ENCODE measurements around the gene NHP2. TPM values are rescaled to one million over a fixed set of nuclear protein-coding genes. Genes with fewer than 3 reads are reported as not detected.
A peak's percentile ranks its signal among the peaks of the same experiment; 100 is the strongest.

NHP2 gene
- total and polyA plus RNA-seq, 5 donors = 62.3 to 123 (median 87.0) TPM

DNA sequence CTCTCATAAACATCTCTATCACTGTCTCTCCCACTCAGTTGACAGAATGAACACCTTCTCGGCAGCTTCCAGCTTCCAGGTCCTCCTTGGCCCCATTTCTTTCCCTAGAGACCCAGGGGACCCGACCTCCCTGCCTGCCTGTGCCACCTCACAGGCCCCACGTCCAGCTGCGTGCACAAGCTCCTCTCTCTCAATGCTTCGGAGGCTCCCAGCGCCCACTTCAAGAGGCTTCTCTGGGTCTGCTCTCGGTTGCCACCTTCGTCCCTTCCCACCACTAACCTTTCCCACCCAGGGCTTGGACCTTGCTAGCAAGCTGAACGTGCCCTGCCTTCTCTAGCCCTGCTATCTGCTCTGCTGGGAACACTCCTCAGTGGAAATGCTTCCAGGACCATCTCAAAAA lies 43.2 kb downstream of the NHP2 start:
- WGBS = 86% methylated on average over 9 of the region's 9 CpGs
- H3K27ac ChIP-seq (ENCODE audit: low read length) = no peak overlapping the region
- no peaks in the 10 kb centered on the region for H3K4me1 ChIP-seq (ENCODE audit: control insufficient read depth, insufficient read depth, low read length)
- no peak overlapping the region for H3K4me3 ChIP-seq (ENCODE audit: low read length)
- intact Hi-C loops (cut with DNase I) = no loop called here
- no peaks in the 10 kb centered on the region for H3K27me3 ChIP-seq (ENCODE audit: control insufficient read depth, insufficient read depth)
- no peaks in the 10 kb centered on the region for H3K9me3 ChIP-seq (ENCODE audit: control insufficient read depth, low read length)
- DNase-seq (no peak), ATAC-seq (no peak)

GRCh38 chr5:178108966-178109365 lies 44.7 kb downstream of the NHP2 start:
- H3K4me3 ChIP-seq (ENCODE audit: low read length) = no peak overlapping the region
- H3K27ac ChIP-seq (ENCODE audit: low read length) = no peak overlapping the region
- DNase-seq (peak in 2 of 3 donors; percentile 43 to 68), ATAC-seq (peak in 1 of 2 donors; percentile 25)
- no peaks in the 10 kb centered on the region for H3K27me3 ChIP-seq (ENCODE audit: control insufficient read depth, insufficient read depth)
- H3K4me1 ChIP-seq (ENCODE audit: control insufficient read depth, insufficient read depth, low read length) = no peaks in the 10 kb centered on the region
- intact Hi-C loops (cut with DNase I) = no loop called here
- no peaks in the 10 kb centered on the region for H3K9me3 ChIP-seq (ENCODE audit: control insufficient read depth, low read length)

GRCh38 chr5:178108446-178108845 lies 45.2 kb downstream of the NHP2 start:
- DNase-seq (peak in 1 of 3 donors; percentile 21), ATAC-seq (no peak)
- no peak overlapping the region for H3K27ac ChIP-seq (ENCODE audit: low read length)
- H3K4me1 ChIP-seq (ENCODE audit: control insufficient read depth, insufficient read depth, low read length) = no peaks in the 10 kb centered on the region
- no peak overlapping the region for H3K4me3 ChIP-seq (ENCODE audit: low read length)
- intact Hi-C loops (cut with DNase I) = no loop called here
- H3K9me3 ChIP-seq (ENCODE audit: control insufficient read depth, low read length) = no peaks in the 10 kb centered on the region
- H3K27me3 ChIP-seq (ENCODE audit: control insufficient read depth, insufficient read depth) = no peaks in the 10 kb centered on the region
- WGBS = 89% methylated on average over 7 of the region's 7 CpGs

GRCh38 chr5:178107756-178108310 lies 45.9 kb downstream of the NHP2 start:
- intact Hi-C loops (cut with DNase I) = no loop called here
- no peak overlapping the region for H3K27ac ChIP-seq (ENCODE audit: low read length)
- H3K27me3 ChIP-seq (ENCODE audit: control insufficient read depth, insufficient read depth) = no peaks in the 10 kb centered on the region
- DNase-seq (peak in 2 of 3 donors; percentile 5 to 16), ATAC-seq (no peak)
- H3K4me1 ChIP-seq (ENCODE audit: control insufficient read depth, insufficient read depth, low read length) = no peaks in the 10 kb centered on the region
- H3K9me3 ChIP-seq (ENCODE audit: control insufficient read depth, low read length) = no peaks in the 10 kb centered on the region
- no peak overlapping the region for H3K4me3 ChIP-seq (ENCODE audit: low read length)
- 48% methylated on average over 5 of the region's 5 CpGs for WGBS

GRCh38 chr5:178106556-178107239 lies 47.0 kb downstream of the NHP2 start:
- ATAC-seq = no peak
- H3K4me3 ChIP-seq (ENCODE audit: low read length) = no peak overlapping the region
- intact Hi-C loops (cut with DNase I) = no loop called here
- no peaks in the 10 kb centered on the region for H3K4me1 ChIP-seq (ENCODE audit: control insufficient read depth, insufficient read depth, low read length)
- H3K9me3 ChIP-seq (ENCODE audit: control insufficient read depth, low read length) = no peaks in the 10 kb centered on the region
- H3K27me3 ChIP-seq (ENCODE audit: control insufficient read depth, insufficient read depth) = no peaks in the 10 kb centered on the region
- no peak overlapping the region for H3K27ac ChIP-seq (ENCODE audit: low read length)
- DNase-seq = peak in 1 of 3 donors; percentile 13
- WGBS = 83% methylated on average over 13 of the region's 13 CpGs

- ATAC-seq (no peak), DNase-seq (no peak)
- Histone ChIP-seq H3K4me1 (ENCODE audit: control insufficient read depth, insufficient read depth, low read length) (no peaks in the 10 kb centered on the region), H3K9me3 (ENCODE audit: control insufficient read depth, low read length) (no peaks in the 10 kb centered on the region), H3K4me3 (ENCODE audit: low read length) (no peak overlapping the region), H3K27ac (ENCODE audit: low read length) (no peak overlapping the region), H3K27me3 (ENCODE audit: control insufficient read depth, insufficient read depth) (no peaks in the 10 kb centered on the region)
- 69% methylated on average over 4 of the region's 4 CpGs for WGBS
- intact Hi-C loops (cut with DNase I) = no loop called here
Observed at GRCh38 chr5:178106086-178106485, 47.6 kb downstream of the NHP2 start.

DNA sequence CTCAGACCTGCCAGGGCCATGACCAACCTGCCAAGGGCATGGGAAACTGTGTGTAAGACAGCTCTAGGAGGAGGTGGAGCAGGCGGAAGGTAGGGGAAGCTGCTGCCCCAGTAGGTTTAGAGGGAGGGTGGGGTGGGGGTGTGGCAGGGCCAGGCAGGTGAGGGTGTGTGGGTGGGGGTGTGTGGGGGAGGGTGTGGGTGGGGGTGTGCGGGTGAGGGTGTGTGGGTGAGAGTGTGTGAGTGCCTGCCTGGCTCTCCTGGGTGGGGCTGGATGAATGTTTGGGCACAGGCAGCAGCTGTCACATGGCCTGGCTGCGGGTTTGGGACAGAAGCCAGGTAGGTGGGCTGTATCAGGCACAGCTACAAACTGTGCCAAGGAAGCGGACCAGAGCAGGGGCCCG lies 49.2 kb downstream of the NHP2 start:
- Histone ChIP-seq H3K27ac (ENCODE audit: low read length) (no peak overlapping the region), H3K4me3 (ENCODE audit: low read length) (no peak overlapping the region), H3K9me3 (ENCODE audit: control insufficient read depth, low read length) (no peaks in the 10 kb centered on the region), H3K27me3 (ENCODE audit: control insufficient read depth, insufficient read depth) (no peaks in the 10 kb centered on the region), H3K4me1 (ENCODE audit: control insufficient read depth, insufficient read depth, low read length) (no peaks in the 10 kb centered on the region)
- 51% methylated on average over 5 of the region's 5 CpGs for WGBS
- intact Hi-C loops (cut with DNase I) = no loop called here
- DNase-seq (no peak), ATAC-seq (no peak)

- H3K4me1 ChIP-seq (ENCODE audit: control insufficient read depth, insufficient read depth, low read length) = no peaks in the 10 kb centered on the region
- intact Hi-C loops (cut with DNase I) = no loop called here
- H3K27me3 ChIP-seq (ENCODE audit: control insufficient read depth, insufficient read depth) = no peaks in the 10 kb centered on the region
- no peaks in the 10 kb centered on the region for H3K9me3 ChIP-seq (ENCODE audit: control insufficient read depth, low read length)
- WGBS = 78% methylated on average over 12 of the region's 12 CpGs
- H3K4me3 ChIP-seq (ENCODE audit: low read length) = no peak overlapping the region
- DNase-seq = no peak
- no peak overlapping the region for H3K27ac ChIP-seq (ENCODE audit: low read length)
- no peak for ATAC-seq
Observed at GRCh38 chr5:178103612-178104011, 50.1 kb downstream of the NHP2 start.

Other genes with a start within 250 kb of the NHP2 start
- not detected for gene PROP1, start 157.6 kb downstream of the NHP2 start, total RNA-seq
- gene PROP1, start 157.6 kb downstream of the NHP2 start, polyA plus RNA-seq = not detected
- gene N4BP3, start 40.4 kb downstream of the NHP2 start, total RNA-seq = under 1 TPM; 0.15 to 0.54 (median 0.32) TPM
- gene N4BP3, start 40.4 kb downstream of the NHP2 start, polyA plus RNA-seq = 0.79 TPM
- gene RMND5B, start 22.9 kb downstream of the NHP2 start, total RNA-seq = 10 to 100 TPM; 32.2 to 41.7 (median 34.2) TPM
- 33.5 TPM for gene RMND5B, start 22.9 kb downstream of the NHP2 start, polyA plus RNA-seq
- gene GMCL2, start 33.5 kb upstream of the NHP2 start, total RNA-seq = not detected
- gene GMCL2, start 33.5 kb upstream of the NHP2 start, polyA plus RNA-seq = not detected
- gene HNRNPAB, start 50.6 kb upstream of the NHP2 start, total RNA-seq = 100 to 1,000 TPM in 1 of 4 donors, 10 to 100 TPM in 3; 75.3 to 125 (median 86.9) TPM
- 88.2 TPM for gene HNRNPAB, start 50.6 kb upstream of the NHP2 start, polyA plus RNA-seq
- gene PHYKPL, start 78.9 kb upstream of the NHP2 start, total RNA-seq = 10 to 100 TPM; 41.0 to 53.6 (median 48.5) TPM
- gene PHYKPL, start 78.9 kb upstream of the NHP2 start, polyA plus RNA-seq = 35.3 TPM